Smooth muscle cell of bladder (primary cell): ENCODE results near the gene TBC1D3L. TPM values are rescaled to one million over a fixed set of nuclear protein-coding genes. Genes with fewer than 3 reads are reported as not detected.

ENCODE experiments used
- total RNA-seq: library from RNA; depleted of rRNA; stranded (reverse); fragments of >200 nt; gene quantifications from 2 replicates; pipeline ENCODE4 v1.2.3, GENCODE V29; 2014

The TBC1D3L gene
- total RNA-seq: 1.7 and 2.2 TPM in 2 replicates

DNA sequence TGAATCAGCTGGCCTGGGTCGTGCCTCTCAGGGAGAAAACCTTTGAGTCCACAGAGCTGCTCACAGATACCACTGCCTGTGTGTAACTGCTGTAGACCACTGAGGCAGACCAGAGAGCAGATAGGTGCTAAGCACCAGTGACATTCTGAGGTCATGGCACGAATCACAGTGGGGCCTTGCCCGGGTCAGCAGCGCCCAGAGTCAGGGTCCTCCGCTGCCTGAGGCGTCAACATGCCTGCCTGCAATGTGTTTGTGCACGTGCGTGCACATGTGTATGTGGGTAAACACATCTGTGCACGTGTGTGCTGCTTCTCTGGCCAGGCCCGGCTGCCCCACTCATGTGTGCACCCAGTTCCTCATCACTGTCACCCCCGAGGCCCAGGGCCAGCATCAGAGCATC lies at the start of gene TBC1D3L:
TSS of gene TBC1D3L (minus strand) at position 101 of the 400 bp plus-strand sequence. CDS start 1,540 bp downstream, outside the sequence.

GRCh38 chr17:38003676-38004075 lies 14.8 kb upstream of the TBC1D3L start, which contains the start of gene TBC1D3D:
TSS of gene TBC1D3D (plus strand) at chr17:38003976. CDS start at chr17:38005561, 1,585 bp downstream.

Other genes with a start within 250 kb of the TBC1D3L start
- gene HNF1B, start 244.0 kb downstream of the TBC1D3L start, total RNA-seq: under 0.01 TPM in 1 of 2 replicates, not detected in the other
- gene TBC1D3K, start 64.6 kb downstream of the TBC1D3L start, total RNA-seq: under 0.01 TPM in 1 of 2 replicates, not detected in the other
- gene TBC1D3D, start 14.9 kb upstream of the TBC1D3L start, total RNA-seq: not detected in 2 replicates
- gene TBC1D3C, start 79.6 kb upstream of the TBC1D3L start, total RNA-seq: 0.71 TPM in 1 of 2 replicates, not detected in the other
- not detected in 2 replicates for gene TBC1D3E, start 138.9 kb upstream of the TBC1D3L start, total RNA-seq
- not detected in 2 replicates for gene TBC1D3, start 203.5 kb upstream of the TBC1D3L start, total RNA-seq